Peyer's patch (tissue), 4 donors: ENCODE measurements around the gene SERPINB10.

Source experiments
- POLR2A ChIP-seq, 2 donors: fragments of 450-650 bp; IDR thresholded peaks; one replicate each; pipeline ENCODE4 v1.5.1; 2017; ENCODE audit warnings: antibody characterized with exemption in 2 of 2, mild to moderate bottlenecking in 2 of 2, moderate library complexity in 2 of 2
- TF ChIP-seq, protein P1 (sequence below), 6 experiments: fragments of 450-650 bp in 4 of 6; fragments of 200-600 bp in 2 of 6; sonication (generic) in 1 of 6; IDR thresholded peaks; one replicate each; pipeline ENCODE4 v1.5.1; 2017 to 2019; ENCODE audit warnings: antibody characterized with exemption in 6 of 6, mild to moderate bottlenecking in 3 of 6, moderate library complexity in 1 of 6

DNA sequence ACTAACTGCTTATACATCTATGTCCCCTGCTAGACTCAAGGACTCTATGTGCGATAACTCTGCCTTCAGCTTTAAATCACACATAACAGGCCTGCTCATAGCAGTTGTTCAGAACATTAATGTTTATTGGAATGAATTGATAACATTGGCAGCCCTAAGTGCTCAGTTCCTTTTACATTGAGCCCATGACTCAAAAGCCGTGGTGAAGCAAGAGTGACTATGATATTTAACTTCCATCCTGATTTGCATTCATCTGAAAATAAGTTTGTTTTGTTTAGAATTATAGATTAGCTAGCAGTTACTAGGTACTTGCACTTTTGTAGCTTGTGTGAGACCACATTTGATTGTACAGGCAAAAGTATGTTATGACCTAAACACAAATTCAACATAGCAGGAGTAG, 14.3 kb downstream of the SERPINB10 start:
- TF ChIP-seq, protein P1, sequence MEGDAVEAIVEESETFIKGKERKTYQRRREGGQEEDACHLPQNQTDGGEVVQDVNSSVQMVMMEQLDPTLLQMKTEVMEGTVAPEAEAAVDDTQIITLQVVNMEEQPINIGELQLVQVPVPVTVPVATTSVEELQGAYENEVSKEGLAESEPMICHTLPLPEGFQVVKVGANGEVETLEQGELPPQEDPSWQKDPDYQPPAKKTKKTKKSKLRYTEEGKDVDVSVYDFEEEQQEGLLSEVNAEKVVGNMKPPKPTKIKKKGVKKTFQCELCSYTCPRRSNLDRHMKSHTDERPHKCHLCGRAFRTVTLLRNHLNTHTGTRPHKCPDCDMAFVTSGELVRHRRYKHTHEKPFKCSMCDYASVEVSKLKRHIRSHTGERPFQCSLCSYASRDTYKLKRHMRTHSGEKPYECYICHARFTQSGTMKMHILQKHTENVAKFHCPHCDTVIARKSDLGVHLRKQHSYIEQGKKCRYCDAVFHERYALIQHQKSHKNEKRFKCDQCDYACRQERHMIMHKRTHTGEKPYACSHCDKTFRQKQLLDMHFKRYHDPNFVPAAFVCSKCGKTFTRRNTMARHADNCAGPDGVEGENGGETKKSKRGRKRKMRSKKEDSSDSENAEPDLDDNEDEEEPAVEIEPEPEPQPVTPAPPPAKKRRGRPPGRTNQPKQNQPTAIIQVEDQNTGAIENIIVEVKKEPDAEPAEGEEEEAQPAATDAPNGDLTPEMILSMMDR (IDR thresholded peaks at IDR 0.05) = no peak
- no peak for TF ChIP-seq POLR2A (IDR thresholded peaks at IDR 0.05)
